ENCODE measurements around the gene DSG3.

GRCh38 chr18:31438402-31438801 is 9.1 kb upstream of the DSG3 start:
- TF ChIP-seq POLR2A (IDR thresholded peaks at IDR 0.05; ENCODE audit: low read length) (no peak), GATA1 (IDR thresholded peaks at IDR 0.05; ENCODE audit: low read depth, low read length) (no peak)
